Endometrial microvascular endothelial cells (primary cell): Measurements from ENCODE around the gene GSX2. TPM values are rescaled to one million over a fixed set of nuclear protein-coding genes. Genes with fewer than 3 reads are reported as not detected.

ENCODE experiments used
- in situ Hi-C: cut with HindIII; loops from 2 replicates; pipeline ENCODE4 v1.10.0; 2017; ENCODE audit warnings: low sequenced_read_pairs, low pct_unique_long_range_greater_than_20kb; ENCODE audit errors: inconsistent ontology term
- total RNA-seq: library from RNA; depleted of rRNA; stranded (reverse); fragments of >200 nt; gene quantifications from one replicate; pipeline ENCODE4 v1.2.3, GENCODE V29; 2015; ENCODE audit errors: inconsistent ontology term

Gene GSX2
- not detected for total RNA-seq

DNA sequence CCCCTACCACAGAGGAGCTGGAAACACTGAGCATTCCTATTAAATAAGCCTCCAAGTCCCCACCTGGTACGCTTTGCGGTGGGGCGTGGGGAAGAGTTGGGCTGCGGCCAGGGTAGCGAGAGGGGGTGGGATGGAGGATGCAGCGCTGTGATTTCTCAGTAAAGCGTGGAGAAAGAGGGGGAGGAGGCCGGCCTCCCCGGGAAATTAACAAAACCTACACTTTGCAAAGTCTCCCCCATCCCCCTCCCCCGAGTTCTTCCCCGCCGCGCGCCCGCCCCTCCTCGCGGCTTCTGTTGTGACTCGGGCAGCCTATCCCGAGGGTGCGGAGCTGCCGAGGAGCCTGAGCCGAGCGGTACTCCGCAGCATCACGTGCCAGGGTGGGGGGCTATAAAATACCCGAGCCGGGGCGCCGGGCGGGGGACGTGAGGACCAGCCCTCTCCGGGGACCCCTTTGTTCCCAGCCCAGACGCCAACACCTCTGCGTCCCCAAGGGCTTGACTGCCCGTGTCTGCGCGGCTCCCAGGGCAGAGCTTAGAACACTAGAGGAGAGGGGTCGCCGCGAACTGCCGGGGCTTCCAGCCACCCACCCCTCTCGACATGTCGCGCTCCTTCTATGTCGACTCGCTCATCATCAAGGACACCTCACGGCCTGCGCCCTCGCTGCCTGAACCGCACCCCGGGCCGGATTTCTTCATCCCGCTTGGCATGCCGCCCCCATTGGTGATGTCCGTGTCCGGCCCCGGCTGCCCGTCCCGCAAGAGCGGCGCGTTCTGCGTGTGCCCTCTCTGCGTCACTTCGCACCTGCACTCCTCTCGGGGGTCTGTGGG is at the start of gene GSX2:
Gene GSX2 (plus strand): TSS at position 416 of the 827 bp plus-strand sequence. CDS start 182 bp downstream, at position 598.
- in situ Hi-C loops, result no loop called here

DNA sequence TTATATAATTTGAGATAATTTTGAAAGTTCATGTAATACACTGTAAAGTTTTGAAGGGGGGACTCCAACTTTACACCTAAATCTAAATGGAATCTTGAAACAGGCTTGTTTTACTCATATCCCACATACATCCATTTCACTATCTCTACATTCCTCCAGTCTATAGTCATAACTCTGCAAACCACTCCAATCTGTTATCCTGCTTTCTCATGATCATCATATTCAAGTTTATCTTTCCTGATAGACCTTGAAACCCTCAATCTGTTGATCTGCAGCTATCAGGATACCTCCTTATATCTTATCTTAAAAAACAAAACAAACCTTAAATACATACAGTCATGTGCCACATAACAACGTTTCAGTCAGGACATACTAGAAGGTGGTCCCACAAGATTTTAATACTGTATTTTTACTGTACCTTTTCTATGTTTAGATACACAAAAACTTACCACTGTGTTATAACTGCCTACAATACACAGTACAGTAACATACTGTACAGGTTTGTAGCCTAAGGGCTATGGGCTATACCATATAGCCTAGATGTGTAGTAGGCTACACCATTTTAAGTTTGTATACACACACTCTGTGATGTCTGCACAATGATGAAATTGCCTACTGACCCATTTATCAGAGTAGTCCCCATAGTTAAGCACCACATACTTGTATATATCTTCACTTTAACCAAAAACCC is 49.6 kb upstream of the GSX2 start:
- in situ Hi-C loops, result loop anchor here (25.0 kb wide), 1 partner anchor 113 kb away; no protein-coding TSS in a partner anchor

DNA sequence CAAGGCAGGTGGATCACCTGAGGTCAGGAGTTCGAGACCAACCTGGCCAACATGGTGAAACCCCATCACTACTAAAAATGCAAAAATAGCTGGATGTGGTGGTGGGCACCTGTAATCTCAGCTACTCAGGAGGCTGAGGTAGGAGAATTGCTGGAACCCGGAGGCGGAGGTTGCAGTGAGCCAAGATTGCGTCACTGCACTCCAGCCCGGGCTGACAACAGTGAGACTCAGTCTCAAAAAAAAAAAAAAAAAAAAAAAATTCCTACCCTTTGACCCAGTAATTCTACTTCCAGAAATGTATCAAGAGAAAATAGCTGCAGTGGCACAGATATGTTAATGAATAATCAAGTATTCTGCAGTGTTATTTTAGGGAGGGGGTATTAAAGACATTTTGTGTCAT is 46.6 kb upstream of the GSX2 start:
- in situ Hi-C loops, result loop anchor here (25.0 kb wide), 1 partner anchor 116 kb away; no protein-coding TSS in a partner anchor

DNA sequence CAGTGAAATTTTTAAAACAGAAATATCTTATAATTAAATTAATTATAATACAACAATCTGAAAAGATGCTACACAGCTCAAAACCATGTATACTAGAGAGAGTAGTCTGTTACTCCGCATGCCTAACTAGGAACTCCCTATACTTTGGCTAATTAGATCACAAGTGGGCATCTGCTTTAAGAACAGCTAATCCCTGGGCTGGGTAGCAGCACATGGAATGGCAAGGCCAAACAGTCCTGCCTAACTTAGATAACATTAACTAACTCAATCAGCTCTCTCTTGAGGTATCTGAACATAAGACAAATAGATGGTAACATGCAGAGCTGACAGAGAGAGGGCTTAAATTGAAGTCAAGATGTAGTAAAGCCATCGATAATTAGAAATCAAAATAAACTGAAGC is 45.5 kb upstream of the GSX2 start:
- in situ Hi-C loops, result loop anchor here (25.0 kb wide), 1 partner anchor 117 kb away; no protein-coding TSS in a partner anchor

DNA sequence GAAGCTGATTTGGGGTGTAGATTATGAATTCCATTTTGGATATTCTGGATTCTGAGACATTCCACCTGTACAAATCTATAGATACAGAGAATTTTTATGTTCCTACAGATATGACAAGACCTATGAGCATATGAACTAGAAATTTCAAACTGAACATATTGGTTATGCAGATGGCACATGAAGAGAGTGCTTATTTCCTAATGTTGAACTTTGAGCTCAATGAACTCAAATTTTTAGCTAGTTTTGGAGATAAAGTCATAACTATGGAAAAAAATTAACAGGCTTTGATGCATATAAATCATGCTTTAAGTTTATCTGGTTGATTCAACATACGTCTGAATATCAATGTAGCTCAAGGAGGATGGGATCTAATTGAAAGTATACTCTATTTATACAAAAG is 44.5 kb upstream of the GSX2 start:
- in situ Hi-C loops, result loop anchor here (25.0 kb wide), 1 partner anchor 118 kb away; no protein-coding TSS in a partner anchor

DNA sequence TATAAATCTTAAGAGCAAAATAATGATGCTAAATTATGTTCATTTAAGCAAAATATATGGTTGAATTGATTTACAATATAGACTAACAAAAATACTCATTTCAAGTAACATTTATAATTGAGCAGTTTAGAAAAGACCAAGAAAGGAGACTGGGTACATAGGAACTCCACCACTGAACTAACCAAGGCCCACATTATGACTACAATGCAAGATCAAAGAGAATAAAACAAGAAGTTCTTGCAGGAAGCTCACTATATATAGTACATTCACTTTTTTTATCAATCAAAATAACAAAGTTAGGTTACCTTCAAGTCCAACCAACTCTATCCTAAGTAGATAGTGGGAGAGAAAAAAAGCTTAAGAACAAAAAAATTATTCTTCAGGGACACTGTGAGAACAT is 43.6 kb upstream of the GSX2 start:
- in situ Hi-C loops, result loop anchor here (25.0 kb wide), 1 partner anchor 119 kb away; no protein-coding TSS in a partner anchor

DNA sequence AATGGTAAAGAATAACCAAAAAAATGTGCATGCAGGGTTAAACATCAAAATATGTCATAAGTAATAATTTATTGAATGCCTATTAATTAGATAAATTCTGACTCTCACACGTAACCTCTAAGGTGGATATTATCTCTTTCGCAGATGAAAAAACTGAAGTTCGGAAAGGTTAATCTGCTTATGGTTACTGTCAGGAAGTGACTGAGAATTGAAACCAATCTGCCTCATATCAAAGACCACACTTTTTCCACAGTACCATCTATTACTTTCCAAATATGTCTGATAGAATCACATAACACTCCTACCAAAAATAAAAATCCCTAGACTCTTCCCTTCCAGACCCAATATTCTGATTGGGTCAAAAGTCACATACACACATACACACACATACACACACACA is 41.8 kb upstream of the GSX2 start:
- in situ Hi-C loops, result loop anchor here (25.0 kb wide), 1 partner anchor 121 kb away; no protein-coding TSS in a partner anchor

DNA sequence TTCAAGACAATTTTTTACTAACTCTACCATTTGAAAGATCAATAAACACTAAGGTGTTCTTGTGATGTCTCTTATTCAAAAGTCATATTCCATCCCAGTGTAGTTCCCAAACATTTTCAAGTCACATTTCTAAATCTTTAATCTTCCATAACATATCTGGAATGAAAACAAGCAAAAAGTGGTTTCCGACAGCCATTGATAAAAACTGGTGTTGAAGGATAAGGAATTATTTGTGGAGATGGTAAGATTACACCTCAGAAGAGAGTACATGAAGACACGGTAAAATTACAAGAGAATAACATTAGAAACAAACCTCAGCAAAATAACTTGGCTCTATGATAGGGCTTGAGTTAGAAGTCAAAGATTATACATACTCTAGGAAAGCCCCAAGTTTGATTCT is 39.8 kb upstream of the GSX2 start:
- in situ Hi-C loops, result loop anchor here (25.0 kb wide), 1 partner anchor 123 kb away; no protein-coding TSS in a partner anchor

DNA sequence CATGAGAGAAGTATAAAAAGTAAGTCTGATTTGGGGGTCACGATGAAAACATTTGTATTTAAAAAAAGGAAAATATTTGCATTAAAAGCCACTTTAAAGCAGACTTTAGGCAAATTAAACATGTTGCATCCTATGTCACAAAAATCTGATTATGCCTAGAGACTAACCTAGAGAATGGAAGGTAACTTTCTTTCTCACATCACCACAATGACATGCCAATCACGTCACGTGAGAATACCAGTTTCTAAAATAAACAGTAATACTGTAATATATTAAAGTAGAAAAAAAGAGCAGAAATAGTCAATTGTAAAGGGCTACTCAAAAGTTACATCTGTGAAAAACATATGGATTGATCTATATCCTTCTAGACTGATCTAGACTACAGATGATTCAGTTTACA is 38.9 kb upstream of the GSX2 start:
- in situ Hi-C loops, result loop anchor here (25.0 kb wide), 1 partner anchor 124 kb away; no protein-coding TSS in a partner anchor

DNA sequence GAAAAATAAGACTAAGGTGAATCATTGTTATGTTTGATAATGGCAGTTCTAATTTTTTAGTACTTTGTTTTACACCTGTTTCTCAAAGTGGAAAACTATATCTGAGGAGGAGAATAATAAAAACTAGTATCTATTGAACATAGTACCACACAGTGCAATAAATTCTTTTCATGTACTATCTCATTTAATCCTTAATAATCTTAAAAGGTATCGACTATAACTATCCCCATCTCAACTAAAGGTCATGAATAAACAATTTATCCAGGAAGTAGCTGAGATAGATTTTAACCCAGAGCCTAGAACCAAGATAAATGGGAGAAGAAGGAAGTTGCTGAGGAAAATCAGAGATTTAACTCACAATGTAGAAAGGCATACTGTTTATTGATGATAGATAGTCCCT is 38.1 kb upstream of the GSX2 start:
- in situ Hi-C loops, result loop anchor here (25.0 kb wide), 1 partner anchor 125 kb away; no protein-coding TSS in a partner anchor

DNA sequence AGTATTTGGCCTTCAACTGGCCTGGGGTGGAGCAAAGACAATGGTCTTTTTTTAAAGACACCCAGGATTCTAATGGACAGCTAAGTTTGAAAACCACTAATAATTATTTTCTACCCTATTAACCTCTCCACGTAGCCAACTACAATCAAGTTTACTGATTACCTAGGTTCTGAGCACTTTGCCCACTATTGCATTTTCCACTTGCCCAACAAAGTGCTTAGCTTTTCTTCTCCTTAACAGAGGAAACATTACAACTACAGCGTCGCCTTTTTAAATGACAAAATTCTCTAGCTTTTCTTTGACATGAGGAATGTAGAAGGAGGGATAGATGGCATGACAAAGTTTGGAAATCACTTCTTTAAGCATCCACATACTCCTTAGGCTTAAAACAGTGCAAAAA is 37.6 kb upstream of the GSX2 start:
- in situ Hi-C loops, result loop anchor here (25.0 kb wide), 1 partner anchor 125 kb away; no protein-coding TSS in a partner anchor

DNA sequence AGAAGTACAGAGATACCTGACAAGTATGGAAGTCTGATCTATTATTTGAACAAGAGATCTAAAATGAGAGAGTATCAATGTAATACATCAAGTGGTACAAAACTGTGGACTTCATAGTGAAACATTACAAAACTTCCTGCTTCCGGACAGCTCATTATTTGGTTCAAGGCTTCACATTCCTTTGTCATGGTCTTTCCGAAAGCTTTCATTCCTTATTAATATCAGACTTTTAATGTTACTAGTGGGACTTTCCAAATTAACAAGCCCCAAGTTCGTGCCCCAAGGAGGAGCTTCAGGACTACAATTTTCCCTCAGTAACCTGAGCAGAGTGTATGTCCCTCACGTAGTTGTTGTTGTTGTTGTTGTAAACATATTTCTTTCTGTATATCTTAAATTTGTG is 36.7 kb upstream of the GSX2 start:
- in situ Hi-C loops, result loop anchor here (25.0 kb wide), 1 partner anchor 126 kb away; no protein-coding TSS in a partner anchor

DNA sequence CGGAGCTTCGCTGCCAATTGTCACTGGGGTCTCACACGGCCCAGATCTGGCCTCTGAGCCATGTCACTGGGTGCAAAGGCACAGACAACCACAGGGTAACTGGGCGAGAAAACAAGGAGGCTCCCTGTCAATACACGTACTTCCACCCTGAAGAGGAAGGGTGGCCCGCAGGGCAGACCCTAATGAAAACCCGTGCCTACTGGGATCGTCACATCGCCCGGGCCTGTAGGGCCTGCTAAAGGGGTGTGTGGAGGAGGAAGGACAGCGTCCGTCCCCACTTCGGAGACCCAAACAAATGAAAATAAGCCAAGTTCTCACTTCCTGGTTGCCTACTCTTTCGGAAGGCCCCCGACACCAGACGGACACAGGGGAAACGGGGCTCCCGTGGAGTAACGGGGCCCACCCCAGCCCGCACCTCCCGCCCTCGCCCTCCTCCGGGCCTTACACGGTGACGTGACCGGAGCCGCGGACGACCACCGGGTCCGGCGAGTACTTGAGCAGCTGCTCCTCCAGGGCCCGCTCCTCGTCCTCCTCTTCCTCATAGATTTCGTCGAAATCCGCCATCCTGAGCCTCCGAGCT is 36.1 kb upstream of the GSX2 start:
- in situ Hi-C loops, result loop anchor here (25.0 kb wide), 1 partner anchor 127 kb away; no protein-coding TSS in a partner anchor

DNA sequence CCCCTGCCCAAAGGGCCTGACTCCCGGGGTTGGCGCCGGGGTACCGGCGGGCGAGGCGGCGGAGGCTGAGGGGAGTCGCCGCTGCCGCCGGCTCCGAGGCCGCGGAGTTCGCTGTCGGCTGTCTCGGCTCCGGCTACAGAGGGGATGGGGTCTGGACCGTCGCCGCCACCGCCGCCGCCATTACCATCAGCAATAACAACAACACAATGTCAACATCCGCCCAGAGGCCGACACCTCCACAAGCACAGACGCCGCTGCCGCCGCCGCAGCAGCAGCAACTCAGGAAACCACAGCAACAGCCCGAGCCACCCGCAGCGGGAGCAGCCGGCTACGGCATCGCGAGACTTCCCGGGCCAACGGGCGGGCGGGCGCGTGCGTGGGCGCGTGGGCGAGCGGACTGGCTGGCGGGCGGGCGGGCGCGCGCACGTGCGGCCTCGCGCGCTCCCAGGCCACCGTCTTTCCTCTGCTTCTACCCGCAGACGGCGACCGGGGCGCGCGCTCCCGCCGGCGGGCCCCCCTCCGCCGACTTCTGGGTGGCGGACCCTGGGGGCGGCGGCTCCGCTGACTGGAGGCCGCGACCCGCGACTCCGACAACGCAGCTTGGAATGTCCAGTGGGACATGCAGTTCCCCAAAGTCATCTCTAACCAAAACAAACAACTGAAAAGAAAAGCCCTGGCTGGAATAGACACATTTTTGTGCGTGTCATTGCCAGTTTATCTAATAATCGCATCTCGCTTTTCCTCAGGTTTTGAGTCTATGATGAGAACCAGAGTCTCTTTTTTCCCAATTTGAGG is 35.4 kb upstream of the GSX2 start, which contains the start of gene CHIC2:
Gene CHIC2 (minus strand): TSS at position 289 of the 795 bp plus-strand sequence. CDS start 305 bp downstream, outside the sequence.
- in situ Hi-C loops, result loop anchor here (25.0 kb wide), 1 partner anchor 127 kb away; no protein-coding TSS in a partner anchor

DNA sequence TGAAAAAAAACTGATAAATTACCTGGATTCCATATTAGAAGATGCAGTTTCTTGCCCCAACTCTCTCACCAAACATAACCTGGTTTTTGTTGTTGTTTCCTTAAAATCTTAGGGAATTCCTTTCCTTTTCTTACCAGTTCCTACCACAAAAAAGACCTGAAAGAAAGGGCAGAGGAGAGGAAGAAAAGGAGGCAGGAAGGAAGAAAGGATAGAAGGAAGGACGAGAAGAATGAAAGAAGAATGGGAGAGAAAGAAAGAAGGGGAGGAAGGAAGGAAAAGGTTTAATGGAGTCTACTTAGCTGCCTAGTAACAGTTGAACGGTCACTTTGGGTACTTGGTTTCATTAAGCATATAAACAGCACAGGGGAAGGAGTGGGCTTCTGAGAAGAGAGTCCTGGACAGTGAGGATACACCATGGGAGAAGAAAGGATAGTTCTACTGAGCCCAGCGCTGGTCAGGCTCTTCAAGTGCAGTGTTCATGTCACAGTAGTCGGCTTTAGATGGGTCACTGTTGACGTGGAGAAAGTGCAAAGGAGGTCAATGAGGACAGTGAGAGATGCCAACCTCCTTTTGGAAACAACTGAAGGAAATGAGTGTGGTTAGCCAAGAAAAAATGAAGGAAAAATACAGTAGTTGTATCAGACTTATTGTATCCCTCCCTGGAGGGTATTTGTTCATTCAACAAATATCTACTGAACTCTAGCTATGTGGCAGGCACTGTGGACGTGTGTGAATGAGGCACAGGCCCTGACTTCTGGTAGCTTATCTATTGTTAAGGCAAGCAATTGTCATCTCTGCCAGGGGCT is 34.5 kb upstream of the GSX2 start:
- in situ Hi-C loops, result loop anchor here (25.0 kb wide), 1 partner anchor 128 kb away; no protein-coding TSS in a partner anchor

DNA sequence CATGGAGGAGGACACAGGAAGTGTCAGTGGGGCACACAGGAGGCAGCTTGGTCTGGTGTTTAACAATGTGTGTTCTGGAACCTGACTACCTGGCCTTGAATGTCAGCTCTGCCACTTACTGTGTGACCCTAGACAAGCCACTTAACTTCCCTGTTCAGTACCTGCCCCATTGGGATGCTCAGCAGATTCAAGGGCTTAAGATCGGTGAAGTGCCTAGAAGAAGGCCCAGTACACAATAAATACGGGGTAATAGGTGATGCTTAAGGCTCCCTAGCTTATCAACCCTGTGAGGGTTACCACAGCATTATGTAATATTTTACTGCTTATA is 33.9 kb upstream of the GSX2 start:
- in situ Hi-C loops, result loop anchor here (25.0 kb wide), 1 partner anchor 129 kb away; no protein-coding TSS in a partner anchor

DNA sequence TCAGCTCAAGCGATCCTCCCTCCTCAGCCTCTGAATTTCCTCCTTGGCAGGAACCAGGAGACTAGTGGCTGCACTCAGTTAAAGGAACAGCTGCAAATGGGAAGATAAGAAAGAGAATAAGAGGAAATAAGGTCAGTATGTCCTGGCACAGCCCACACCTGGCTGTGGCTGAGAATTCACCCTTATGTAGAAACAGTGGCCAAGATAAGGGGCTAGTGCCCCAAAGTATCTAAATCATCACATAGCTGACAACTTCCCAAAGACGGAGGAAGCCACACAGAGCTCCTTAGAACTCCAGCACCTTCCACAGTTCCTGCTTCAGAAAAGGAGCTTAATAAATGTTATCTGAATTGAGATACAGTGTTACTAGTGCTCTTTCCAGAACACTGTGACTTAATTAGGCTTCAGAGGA is 33.2 kb upstream of the GSX2 start:
- in situ Hi-C loops, result loop anchor here (25.0 kb wide), 1 partner anchor 129 kb away; no protein-coding TSS in a partner anchor
